NCI-H2171 treated with DMSO at 0.1 percent for 48 hours (cell line): Measurements from ENCODE around the gene CENATAC.
"Not testable (repeated sequence)": the region's sequence is repeated elsewhere in the genome, so short reads cannot be mapped to it uniquely, and the experiment has no call there.

Source experiments
- DNase-seq: peaks from one replicate; lab custom pipeline; 2025; lab: John Stamatoyannopoulos, UW

Gene CENATAC

DNA sequence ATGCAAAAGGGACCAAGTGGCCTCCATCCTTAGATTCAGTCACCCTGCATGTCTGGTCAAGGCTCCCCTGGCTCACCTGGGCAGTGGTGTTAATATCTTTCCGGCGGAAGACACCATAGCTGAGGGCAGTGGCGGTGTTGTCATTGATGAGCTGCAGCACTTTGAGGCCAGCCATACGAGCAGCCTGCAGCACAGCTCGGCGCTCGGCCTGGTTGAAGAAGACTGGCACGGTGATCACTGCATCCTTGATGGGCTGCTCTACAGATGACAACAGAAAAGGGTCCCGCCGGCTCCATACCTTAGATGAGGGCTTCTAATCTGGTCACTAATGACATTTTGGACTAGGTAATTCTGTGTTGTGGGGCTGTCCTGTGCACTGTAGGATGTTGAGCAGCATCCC, 56.5 kb downstream of the CENATAC start:
- no peak for DNase-seq

DNA sequence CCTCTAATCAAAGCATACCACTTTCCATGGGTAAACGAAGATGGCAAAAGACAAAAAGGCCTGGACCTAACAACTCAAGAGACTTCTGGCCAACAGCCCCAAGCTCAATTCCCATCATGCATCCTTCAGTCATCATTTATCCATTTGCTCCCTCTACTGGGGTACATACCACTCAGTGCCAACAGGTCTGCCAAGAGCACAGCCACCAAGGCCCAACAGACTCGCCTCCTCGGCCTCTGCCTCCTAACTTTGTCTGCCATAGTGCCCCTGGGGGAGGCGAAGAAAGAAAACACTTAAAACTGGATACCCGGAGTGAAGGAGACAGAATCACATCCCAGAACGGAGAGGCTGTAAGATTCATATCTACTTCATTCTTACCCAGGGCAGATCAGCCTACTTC, 58.0 kb downstream of the CENATAC start:
- DNase-seq: no peak

DNA sequence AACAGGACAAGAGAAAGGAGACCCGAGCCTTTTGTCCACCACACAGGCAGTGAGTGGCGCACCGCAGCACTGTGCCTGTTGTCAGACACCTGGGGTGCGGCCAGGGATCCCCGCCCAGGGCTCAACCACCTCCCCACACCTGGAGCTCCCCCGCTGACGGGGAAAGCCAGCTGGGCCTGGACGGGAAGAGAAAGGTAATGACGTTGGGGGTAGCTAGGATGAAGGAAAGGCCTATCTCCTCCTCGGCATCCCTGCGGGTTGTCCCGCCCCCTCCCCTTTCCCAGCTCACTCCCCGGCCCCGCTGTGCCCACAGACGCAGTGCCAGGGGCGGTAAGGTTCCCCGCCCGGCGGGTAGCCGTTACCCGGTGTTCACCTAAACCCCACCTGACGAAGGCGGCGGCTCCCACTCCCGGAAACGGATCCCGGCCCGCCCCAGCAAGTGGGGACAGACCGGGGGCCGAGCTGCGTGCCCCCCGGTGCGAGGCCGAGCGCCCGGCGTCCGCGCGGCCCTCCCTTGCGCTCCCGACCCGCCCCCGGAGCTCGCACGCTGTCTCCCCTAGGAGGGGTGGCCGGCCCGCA, 58.6 kb downstream of the CENATAC start:
- no peak for DNase-seq

DNA sequence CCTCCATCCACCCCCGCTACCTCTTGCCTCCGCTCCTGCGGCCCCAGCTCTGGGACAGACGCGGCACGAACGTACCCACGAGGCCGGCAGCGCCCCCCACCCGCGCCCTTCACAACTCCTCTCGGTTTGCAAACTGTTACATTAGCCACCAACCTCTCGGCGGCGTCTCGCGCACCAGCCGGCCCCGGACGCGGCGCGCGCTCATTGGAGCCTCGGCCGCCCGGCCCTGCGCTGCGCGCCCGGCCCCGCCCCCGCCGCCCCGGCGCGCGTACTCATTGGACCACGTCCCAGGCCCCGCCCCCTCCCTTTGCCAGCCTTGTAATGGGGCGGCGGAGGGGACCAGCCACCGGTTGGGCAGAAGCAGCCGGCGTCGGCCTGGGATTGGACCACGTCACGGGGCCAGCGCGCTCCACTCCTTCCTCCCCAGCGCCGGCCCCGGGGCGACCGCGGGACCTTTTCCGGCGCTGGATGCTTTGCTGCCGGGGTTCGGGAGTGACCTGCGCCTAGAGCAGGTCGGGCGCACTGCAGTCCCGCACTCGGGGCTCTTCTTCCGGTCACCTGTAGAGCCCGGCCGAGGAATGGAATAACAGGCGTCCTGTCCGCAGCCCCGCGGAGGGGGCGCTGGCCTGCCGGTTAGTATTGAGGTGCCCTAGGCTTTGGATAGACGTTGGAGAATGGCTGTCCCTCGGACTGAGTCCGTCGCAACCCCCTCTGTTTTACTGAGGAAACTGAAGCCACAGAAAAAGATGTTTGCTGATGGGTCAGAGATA, 59.2 kb downstream of the CENATAC start, which contains the start of gene HYOU1:
Gene HYOU1, minus strand, starts transcription at position 206 of the 770 bp plus-strand sequence. CDS start 1,045 bp downstream, outside the sequence.
- DNase-seq: peak; percentile 86

DNA sequence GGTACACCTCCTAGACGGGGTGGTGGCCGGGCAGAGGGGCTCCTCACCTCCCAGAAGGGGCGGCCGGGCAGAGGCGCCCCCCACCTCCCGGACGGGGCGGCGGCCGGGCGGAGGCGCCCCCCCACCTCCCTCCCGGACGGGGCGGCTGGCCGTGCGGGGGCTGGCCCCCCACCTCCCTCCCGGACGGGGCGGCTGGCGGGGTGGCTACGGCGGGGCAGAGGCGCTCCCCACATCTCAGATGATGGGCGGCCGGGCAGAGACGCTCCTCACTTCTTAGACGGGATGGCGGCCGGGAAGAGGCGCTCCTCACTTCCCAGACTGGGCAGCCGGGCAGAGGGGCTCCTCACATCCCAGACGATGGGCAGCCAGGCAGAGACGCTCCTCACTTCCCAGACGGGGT, 61.2 kb downstream of the CENATAC start:
- not testable (repeated sequence) for DNase-seq

DNA sequence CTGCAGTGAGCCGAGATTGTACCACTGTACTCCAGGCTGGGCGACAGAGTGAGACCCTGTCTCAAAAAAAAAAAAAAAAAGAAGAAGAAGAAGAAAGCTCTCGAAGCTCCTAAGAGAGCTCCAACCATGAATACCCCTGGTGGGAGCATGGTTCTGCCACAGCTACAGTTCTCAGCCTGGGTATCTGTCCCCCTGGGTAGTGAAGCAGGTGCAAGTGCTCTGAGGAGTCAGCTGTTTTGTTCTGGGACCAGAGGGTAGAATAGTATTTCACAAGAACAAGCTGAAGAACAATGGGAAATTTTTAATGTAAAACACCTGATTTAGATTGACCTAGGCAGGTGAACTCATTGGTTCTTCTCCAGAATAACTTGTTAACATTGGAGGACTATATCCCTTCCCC, 63.3 kb downstream of the CENATAC start:
- DNase-seq: no peak

DNA sequence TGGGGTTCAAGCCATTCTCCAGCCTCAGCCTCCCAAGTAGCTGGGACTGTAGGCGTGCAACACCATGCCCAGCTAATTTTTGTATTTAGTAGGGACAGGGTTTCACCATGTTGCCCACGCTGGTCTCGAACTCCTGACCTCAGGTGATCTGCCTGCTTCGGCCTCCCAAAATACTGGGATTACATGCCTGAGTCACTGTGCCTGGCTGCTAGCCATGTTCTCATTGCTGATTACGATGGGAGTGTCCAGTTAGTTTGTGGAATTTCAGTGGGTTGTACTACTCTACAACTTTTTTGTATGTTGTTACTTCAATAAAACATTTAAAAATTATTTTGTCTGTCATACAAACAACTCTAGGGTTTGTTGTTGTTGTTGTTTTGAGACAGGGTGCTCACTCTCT, 64.8 kb downstream of the CENATAC start:
- no peak for DNase-seq

DNA sequence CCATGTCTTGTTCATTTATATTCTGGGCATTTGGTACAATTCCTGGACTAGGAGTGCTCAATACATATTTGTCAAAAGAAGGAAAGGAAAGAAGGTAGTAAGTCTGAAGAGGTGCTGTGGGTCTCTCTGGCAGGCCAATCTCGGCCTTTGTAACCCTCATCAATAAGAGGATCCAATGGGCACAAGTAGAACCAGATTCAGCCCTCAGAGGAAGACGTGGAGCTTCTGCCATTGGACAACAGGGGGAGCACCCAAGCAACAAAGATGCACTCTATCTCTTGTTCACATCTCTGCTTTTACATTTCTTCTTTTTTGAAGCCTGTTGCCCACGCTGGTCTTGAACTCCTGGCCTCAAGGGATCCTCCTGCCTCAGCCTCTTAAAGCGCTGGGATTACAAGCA, 67.4 kb downstream of the CENATAC start:
- no peak for DNase-seq
